ENCODE measurements around the gene ZYX.

- TF ChIP-seq, protein P1, sequence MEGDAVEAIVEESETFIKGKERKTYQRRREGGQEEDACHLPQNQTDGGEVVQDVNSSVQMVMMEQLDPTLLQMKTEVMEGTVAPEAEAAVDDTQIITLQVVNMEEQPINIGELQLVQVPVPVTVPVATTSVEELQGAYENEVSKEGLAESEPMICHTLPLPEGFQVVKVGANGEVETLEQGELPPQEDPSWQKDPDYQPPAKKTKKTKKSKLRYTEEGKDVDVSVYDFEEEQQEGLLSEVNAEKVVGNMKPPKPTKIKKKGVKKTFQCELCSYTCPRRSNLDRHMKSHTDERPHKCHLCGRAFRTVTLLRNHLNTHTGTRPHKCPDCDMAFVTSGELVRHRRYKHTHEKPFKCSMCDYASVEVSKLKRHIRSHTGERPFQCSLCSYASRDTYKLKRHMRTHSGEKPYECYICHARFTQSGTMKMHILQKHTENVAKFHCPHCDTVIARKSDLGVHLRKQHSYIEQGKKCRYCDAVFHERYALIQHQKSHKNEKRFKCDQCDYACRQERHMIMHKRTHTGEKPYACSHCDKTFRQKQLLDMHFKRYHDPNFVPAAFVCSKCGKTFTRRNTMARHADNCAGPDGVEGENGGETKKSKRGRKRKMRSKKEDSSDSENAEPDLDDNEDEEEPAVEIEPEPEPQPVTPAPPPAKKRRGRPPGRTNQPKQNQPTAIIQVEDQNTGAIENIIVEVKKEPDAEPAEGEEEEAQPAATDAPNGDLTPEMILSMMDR (IDR thresholded peaks at IDR 0.05): no peak
- TF ChIP-seq POLR2A (IDR thresholded peaks at IDR 0.05) (no peak), EP300 (IDR thresholded peaks at IDR 0.05) (no peak)
These were observed 56.4 kb downstream of the ZYX start for GRCh38 chr7:143437578-143437977.
